ENCODE measurements around the gene TRIM67.
A peak's percentile ranks its signal among the peaks of the same experiment; 100 is the strongest.
"Not testable (repeated sequence)": the region's sequence is repeated elsewhere in the genome, so short reads cannot be mapped to it uniquely, and the experiment has no call there.

Gene TRIM67

DNA sequence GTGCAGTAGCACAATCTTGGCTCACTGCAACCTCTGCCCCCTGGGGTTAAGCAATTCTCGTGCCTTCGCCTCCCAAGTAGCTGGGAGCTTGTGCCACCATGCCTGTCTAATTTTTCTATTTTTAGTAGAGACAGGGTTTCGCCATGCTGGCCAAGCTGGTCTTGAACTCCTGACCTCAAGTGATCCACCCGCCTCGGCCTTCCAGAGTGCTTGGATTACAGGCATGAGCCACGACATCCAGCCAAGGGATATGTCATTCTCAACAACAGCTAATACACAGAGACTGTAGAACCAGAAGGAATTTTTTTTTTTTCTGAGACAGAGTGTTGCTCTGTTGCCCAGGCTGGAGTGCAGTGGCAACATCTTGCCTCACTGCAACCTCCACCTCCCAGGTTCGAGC, 3.7 kb upstream of the TRIM67 start:
- not testable (repeated sequence) for DNase-seq (ENCODE audit: low spot score)

GRCh38 chr1:231159202-231159962, 2.5 kb upstream of the TRIM67 start:
- DNase-seq (ENCODE audit: low spot score), result no peak

DNA sequence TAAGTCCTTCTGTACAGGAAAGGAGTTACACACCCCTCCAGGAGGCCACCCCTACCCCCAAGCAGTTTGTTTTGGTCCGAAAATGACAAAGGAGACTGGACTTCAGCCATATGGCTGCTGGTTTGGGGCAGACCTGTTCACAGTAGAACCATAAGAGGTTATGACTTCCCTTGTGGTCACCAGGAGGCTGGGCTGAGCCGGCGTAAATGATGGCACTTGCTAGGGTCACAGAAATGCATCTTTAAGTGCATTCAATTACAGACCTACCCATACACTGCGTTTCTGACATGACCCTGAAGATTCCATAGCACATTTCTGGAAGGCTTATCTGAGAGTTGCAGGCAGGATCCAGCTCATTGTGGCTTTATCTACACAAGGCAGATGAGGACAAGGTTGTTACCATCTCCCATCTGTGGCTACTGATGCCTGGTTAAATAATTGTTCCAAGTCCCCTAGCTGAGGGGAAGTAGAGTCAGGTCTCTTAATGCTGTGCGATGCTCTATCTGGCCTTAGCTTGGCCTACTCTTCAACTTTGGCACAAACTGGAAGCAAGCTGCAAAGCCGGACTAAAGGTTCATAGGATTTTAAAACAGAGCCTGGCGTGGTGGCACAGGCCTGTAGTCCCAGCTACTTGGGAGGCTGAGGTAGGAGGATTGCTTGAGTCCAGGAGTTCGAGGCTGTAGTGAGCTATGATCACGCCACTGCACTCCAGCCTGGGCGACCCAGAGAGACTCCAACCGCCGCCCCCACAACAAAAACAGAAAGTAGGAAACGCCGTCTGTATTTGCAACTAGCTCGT, 1.7 kb upstream of the TRIM67 start:
- no peak for DNase-seq (ENCODE audit: low spot score)

- DNase-seq (ENCODE audit: low spot score), result peak; percentile 55
Observed at GRCh38 chr1:231160895-231161666, 777 bp upstream of the TRIM67 start.

DNA sequence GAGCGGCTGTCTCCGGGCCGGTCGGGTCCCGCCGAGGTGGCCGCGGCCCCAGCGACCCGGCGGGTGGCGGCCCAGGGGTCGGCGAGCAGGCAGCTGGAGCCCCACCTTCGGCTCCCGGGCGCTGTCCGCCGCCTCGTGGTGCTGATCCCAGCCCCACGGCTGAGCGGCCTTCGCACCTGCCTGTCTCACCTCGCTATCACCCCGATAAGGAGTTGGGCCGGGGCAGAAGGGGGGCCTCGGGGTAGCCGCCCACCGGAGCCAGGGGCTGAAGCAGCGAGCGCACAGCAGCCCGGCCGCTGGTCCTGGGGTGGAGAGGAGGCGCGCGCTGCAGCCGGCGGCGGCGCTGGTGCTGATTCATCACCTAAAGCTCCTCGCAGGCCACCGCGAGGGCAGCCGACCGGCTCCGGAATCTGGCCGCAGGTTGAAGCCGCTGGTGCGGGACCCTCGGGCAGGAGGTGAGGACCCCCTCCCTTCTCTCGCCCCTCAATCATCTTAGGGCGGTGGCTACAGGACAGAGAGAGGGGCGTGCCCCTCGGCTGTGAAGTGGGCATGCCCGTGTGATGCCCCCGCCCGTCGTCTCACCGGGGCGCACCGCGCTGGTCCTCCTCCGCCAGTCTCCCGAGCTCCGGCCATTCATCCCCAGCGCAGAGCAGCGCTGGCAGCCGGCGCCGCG, 575 bp downstream of the TRIM67 start:
- peak; percentile 80 for DNase-seq (ENCODE audit: low spot score)

GRCh38 chr1:231162970-231163829, 1.3 kb downstream of the TRIM67 start:
- DNase-seq (ENCODE audit: low spot score), result peak; percentile 54

GRCh38 chr1:231163830-231164427, 2.1 kb downstream of the TRIM67 start:
- no peak for DNase-seq (ENCODE audit: low spot score)

DNA sequence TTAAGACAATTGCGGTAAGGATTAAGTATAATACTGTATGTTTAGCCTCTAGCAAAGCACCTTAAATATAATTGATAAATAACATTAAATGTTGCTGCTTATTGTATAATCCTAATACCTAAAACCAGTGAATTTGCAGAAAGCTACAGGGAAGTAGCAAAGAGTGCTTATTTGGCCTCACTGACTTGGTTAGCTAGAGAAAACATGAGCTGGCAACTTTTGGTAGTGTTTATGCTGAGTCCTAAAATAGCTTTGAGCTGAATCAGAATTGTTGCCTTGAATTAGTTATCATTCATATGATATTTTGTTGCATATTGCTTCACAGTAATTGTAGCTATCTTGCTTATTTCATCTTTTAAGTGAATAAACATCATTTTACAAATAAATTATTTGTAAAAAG, 3.5 kb downstream of the TRIM67 start:
- no peak for DNase-seq (ENCODE audit: low spot score)

- no peak for DNase-seq (ENCODE audit: low spot score)
Observed at GRCh38 chr1:231166398-231166797, 4.5 kb downstream of the TRIM67 start.

GRCh38 chr1:231170875-231171274, 9.0 kb downstream of the TRIM67 start:
- DNase-seq (ENCODE audit: low spot score), result no peak

GRCh38 chr1:231171623-231172197, 9.9 kb downstream of the TRIM67 start:
- DNase-seq (ENCODE audit: low spot score), result no peak

DNA sequence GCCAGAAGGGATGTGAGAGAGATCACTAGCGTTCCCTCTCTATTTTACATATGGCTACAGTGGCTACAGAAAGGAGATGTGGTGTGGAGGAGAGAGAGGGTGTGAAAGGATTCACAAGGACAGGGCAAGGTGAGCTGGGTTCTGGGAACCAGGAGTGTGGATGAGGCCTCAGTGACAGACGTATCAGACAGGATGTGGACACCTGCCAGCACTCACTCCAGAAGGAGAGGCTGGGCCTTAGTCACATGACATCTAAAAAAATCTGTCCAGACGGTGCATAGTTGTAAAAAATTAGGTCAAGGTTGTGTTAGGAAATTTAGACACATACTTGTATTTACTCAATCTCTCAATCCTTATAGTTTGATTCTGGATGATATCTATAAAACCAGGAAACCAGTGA, 10.6 kb downstream of the TRIM67 start:
- DNase-seq (ENCODE audit: low spot score), result no peak

GRCh38 chr1:231176421-231176820, 14.6 kb downstream of the TRIM67 start:
- no peak for DNase-seq (ENCODE audit: low spot score)

- DNase-seq (ENCODE audit: low spot score), result no peak
Observed at GRCh38 chr1:231177226-231177625, 15.4 kb downstream of the TRIM67 start.

DNA sequence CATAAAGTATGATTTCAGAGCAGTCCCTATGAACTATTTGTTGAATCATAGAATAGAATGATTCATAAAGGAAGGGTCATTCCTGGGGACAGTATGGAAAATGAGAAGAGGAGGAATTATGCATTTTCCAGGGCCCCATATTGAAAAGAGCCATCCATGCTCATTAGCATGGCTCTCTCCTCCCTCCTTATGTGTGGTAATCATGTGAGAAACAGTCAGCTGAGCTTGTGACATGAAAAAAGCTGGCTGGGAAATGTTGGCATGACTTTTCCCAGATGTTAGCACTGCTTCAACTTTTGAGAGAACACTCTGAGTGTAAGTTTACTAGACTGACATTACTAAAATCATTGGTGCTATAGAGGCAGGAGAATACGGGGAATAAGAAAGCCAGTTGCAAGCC, 16.1 kb downstream of the TRIM67 start:
- DNase-seq (ENCODE audit: low spot score), result no peak

DNA sequence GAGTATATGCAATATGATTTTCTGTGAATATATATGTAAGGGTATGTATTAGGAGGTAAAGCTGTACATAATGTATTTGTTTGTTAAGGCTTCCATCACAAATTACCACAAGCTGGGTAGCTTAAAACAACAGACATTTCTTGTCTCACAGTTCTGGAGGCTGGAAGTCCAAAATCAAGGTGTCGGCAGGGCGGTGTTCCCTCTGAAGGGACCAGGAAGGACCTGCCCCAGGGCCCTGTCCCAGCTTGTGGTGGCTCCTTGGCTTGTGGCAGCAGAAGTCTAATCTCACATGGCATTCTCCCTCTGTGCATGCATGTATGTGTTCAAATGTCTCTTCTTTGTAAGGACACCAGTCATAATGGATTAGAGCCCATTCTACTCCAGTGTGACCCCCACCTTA, 17.1 kb downstream of the TRIM67 start:
- no peak for DNase-seq (ENCODE audit: low spot score)

- no peak for DNase-seq (ENCODE audit: low spot score)
Observed at GRCh38 chr1:231180034-231180433, 18.2 kb downstream of the TRIM67 start.

GRCh38 chr1:231181271-231181670, 19.4 kb downstream of the TRIM67 start:
- no peak for DNase-seq (ENCODE audit: low spot score)

DNA sequence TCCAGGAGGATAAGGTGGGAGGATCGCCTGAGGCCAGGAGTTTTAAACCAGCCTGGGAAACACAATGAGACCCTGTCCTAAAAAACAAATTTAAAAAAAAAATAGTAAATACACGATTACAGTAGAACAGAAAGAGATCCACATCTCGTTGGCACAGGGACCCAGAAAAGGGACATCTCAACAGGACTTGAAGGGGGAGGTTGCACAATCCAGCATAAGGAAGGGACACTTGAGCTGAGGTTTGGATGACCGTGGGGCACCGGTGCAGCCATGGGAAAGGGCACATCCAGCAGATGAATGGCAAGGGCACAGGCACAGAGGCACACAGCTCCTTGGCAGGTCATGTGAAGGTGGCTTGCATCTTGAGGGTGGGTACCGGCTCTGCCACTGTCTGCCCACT, 20.5 kb downstream of the TRIM67 start:
- no peak for DNase-seq (ENCODE audit: low spot score)

Data from ecto neural progenitor cell (in vitro differentiated cells).